NCI-H1048 (cell line): ENCODE measurements around the gene KCNK5.

ENCODE experiments used
- DNase-seq: peaks from one replicate; lab custom pipeline; 2025; lab: John Stamatoyannopoulos, UW

KCNK5 gene

GRCh38 chr6:39171489-39172376, 57.5 kb downstream of the KCNK5 start:
- no peak for DNase-seq

GRCh38 chr6:39170860-39171259, 58.4 kb downstream of the KCNK5 start:
- DNase-seq, result no peak

- no peak for DNase-seq
These were observed 58.9 kb downstream of the KCNK5 start for GRCh38 chr6:39170389-39170788.

DNA sequence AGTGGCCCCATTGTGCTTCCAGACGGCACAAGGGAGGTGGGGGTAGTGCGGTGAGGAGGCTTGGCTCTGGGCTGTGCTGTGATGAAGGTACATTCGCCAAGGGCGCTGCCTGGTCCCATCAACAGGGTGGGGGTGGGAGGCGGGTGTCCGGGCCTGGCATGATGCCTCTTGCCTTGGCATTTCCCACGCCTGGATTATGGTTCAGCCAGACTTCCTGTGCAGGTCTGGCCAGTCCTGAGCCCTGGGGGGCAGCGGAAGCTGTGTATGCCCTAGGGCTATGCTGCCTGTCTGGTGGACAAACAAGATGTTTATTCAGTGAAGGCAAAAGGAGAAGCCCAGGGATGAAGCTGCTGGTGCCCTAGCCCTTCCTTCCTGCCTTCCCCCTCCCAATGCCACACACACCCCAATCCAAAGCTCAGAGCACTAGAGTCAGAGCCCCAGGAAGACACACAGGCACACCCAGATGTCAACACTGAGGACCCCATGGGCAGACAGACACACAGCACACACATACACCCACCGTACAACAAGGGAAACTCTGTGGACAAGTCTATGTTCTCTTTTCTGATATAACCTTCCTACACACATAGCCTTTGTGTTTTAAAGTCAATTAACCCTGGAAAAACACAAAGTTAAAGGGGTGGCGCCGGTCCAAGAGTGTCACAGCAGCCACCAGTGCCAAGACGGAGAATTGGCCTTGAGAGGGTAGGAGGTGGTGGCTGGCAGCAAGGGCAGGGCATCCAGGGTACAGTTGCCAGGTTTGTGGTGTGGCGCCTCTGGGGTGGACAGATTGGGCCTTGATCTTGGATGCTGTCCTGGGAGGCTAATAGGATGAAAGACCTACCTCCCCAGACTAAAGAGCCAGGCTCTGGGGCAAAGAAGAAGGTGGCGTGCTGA, 59.6 kb downstream of the KCNK5 start:
- no peak for DNase-seq

DNA sequence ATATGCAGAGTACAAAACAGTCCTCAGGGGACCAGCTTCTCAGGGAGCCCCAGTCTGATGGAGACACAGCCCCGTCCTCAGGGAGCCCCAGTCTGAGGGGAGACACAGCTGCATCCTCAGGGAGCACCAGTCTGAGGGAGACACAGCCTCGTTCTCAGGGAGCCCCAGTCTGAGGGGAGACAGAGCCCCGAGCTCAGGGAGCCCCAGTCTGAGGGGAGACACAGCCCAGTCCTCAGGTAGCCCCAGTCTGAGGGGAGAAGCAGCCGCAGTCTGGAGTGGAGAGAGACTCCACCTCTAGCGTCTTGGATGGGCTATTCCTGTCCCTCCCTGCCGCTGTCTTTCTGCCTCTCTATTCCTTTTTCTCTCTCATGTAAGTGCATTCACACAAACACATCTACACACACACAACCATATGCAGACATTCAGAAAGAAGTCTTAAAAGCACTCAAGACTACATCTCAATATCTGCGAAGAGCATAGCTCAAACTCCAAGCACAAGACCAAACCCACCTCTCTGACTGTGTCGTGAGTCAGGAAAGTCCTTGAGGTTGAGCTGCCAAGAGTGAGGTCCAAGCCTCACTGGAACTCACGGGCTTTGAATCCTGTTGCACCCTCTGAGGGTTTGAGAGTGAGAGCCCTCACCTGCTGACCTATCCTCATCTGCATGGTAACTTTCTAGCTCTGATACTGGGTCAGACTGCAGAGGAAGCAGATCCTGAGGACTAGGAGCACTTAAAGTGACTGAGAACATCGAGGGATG, 61.2 kb downstream of the KCNK5 start:
- no peak for DNase-seq

- no peak for DNase-seq
These were observed 62.0 kb downstream of the KCNK5 start for GRCh38 chr6:39167321-39167720.

- no peak for DNase-seq
These were observed 62.4 kb downstream of the KCNK5 start for GRCh38 chr6:39166912-39167290.

- peak; percentile 45 for DNase-seq
These were observed 62.9 kb downstream of the KCNK5 start for GRCh38 chr6:39166189-39166911.

DNA sequence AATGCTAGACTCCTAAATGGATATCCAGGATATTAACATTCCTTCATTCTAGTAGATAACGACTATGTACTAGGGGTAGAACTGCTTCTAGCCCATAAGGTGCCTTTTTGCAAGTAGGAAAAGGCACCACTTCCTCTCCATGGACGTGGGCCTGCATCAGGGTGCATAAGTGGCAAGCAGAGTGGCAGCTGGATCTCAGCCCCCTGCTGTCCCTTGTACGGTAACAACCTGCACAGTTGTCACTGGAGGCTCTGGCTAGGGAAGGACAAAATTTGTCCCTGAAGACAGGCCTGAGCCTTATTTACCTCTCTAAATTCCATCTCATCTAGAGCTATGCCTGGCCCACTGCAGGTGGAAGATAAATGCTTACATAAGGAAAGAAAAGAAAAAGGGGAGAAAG, 71.8 kb downstream of the KCNK5 start:
- no peak for DNase-seq

DNA sequence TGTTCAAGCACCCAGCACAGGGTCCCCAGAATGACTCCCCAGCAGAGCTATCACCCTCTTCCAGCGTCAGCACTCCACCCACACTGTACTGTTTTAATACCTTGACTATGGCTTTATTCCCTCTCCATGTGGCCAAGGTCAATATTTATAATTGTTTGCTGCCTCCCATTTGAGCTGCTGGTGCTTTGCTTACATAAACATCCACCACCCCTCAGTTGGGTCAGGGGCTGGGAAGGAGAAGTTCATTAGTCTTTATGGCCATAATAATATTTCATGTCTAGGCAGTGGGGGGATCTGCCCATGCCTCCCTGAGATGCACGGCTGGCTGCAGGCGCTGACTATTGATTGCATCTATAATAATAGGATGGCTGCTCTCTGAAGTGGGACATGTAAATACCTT, 72.5 kb downstream of the KCNK5 start:
- DNase-seq, result no peak

DNA sequence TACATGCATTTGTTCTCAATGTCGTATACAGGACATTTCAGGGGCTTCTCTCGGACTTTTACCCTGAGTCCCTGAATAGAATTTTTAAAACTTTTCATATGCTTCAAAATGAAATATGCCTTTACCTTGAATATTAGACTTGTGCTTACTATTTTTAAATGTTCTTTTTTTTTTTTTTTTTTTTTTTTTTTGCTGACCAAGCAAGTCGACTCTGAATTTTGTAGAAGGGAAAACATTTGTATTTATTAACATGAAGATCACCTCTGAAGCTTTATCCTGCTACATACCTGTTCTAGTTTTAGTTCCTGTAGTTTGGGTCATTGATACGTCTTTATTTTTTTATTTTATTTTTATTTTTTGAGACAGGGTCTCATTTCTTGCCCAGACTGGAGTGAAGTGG, 74.6 kb downstream of the KCNK5 start:
- no peak for DNase-seq

DNA sequence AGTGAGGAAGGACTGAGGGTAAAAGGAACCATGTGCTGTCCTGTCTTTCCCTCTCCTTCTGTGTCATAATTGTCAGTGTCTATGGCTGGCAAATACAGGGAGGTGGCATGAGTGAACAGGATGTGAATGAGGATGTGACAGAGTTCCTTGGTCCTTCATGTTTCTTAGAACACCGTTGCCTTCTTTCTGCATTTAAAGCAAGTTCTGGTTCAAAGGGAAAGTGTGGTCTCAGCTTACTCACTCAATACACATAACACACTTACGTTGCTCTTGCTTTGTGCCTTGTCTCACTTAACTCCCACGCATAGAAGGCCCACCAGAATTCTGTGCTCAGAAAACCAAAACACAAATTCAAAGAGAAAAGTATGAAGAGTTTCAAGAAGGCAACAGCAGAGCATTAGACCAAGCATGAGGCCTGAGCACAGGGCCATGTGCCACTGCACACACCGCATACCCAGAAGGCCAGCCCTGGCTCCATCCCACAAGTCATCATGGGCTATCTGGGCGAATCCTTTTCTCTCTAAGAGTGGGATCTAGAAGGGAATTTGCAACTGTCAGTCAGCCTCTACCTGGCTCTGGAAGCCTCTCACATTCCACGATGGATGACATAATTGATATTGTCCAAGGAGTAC, 75.4 kb downstream of the KCNK5 start:
- no peak for DNase-seq

DNA sequence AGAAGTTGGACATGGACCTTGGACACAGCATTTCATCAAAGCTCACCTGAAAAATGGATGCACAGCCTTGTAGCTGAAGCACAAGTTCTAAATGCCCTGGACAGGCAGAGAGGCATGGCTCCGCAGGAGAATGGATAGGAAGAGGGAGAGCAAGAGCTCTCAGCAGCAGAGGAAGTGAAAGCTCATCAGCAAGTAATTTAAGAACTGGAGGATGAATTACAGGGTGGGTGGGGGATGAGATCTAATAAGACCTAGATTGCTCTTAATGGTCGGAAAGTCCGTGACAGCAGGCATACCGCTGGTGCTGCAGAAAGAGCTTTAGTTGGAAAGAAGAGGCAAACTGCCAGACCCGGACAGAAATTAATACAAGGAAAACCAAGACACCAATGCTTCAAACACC, 77.0 kb downstream of the KCNK5 start:
- DNase-seq, result no peak

DNA sequence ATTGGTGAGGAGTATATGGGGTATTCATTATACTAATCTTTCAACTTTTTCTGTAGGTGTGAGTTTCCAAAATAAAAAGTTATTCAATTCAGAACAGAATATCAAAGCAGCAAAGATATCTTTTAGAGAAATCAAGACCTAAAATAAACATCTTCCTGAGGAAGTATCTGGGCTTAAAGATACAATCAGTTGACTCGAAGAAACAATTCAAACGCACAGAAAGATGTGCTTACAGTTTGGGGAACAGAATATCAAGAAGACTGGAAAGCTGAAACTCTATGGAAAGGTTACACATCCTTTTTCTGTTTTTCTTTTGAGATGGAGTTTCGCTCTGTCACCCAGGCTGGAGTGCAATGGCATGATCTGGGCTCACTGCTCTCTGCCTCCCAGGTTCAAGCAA, 78.1 kb downstream of the KCNK5 start:
- DNase-seq, result no peak

GRCh38 chr6:39144481-39145173, 84.6 kb downstream of the KCNK5 start:
- no peak for DNase-seq

DNA sequence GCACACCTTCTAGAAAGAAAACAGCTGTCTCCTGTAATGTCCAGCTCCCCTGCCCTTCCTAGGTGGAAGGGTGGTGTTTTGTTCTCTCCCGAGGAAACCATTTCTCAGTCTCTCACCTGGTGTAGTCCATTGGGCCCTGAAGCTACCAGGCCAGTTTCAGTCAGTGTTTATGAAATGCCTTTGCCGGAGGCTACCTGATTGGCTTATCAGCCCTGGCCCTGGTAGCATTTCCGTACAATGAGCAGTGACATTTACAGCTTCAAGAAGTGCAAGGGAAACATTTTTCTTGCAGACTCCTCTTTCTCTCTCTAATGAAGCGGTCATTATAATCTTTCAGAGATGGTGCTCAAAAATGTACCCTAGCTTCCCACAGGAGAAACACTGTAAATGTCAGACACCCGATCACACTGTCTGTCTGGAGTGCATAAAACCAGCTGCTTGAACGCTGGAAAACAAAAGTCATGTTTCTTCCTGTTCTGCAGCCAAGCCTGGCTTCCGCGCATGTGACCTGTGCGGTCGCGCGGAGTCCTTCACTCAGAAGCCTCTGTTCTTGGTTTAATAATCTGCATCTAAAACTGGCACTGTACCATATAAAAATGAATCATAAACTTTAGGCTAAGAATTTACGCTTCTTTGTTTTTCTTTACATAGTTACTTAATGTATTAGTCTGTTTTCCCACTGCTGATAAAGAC, 85.9 kb downstream of the KCNK5 start:
- DNase-seq, result no peak

- DNase-seq, result no peak
These were observed 88.6 kb downstream of the KCNK5 start for GRCh38 chr6:39140556-39141167.
